OCI-LY7 (cell line): ENCODE results near the gene STK10. TPM values are rescaled to one million over a fixed set of nuclear protein-coding genes. Genes with fewer than 3 reads are reported as not detected.

Experiments used
- BruUV-seq: library from RNA; stranded (reverse); fragments of 400-500 nt; replicated peaks from 2 replicates; lab custom pipeline; 2021; lab: Mats Ljungman, UMichigan
- CTCF ChIA-PET: fragments of 300-600 bp; sonication (Branson Sonifier 250); formaldehyde crosslinking; loops from one replicate; lab custom pipeline; 2022; ENCODE audit warnings: antibody characterized with exemption; ENCODE audit not compliant: unreplicated experiment; lab: Charles Lee
- POLR2A ChIA-PET: fragments of 300-600 bp; sonication (Branson Sonifier 250); formaldehyde crosslinking; loops from one replicate; lab custom pipeline; 2022; ENCODE audit warnings: antibody characterized with exemption; lab: Charles Lee
- DNase-seq: peaks from one replicate; pipeline ENCODE4 v3.0.0-alpha.2; 2015; ENCODE audit warnings: low spot score
- H2AFZ ChIP-seq: fragments of 200-600 bp; sonication (generic), shearing (Covaris generic); 2 replicates; pipeline ENCODE4 v1.6.1; 2014; ENCODE audit warnings: mild to moderate bottlenecking, antibody characterized with exemption, low read length, moderate library complexity
- H3K27ac ChIP-seq: fragments of 200-600 bp; sonication (generic); 2 replicates; pipeline ENCODE4 v1.5.1; 2014; ENCODE audit warnings: mixed run types, low read depth, mild to moderate bottlenecking, moderate library complexity, low read length, inconsistent platforms; ENCODE audit not compliant: poor library complexity, severe bottlenecking
- H3K36me3 ChIP-seq: fragments of 200-600 bp; sonication (generic); 2 replicates; pipeline ENCODE4 v1.6.1; 2014; ENCODE audit warnings: mild to moderate bottlenecking, antibody characterized with exemption, low read length, moderate library complexity, mixed read lengths; ENCODE audit not compliant: insufficient read depth
- H3K4me1 ChIP-seq: fragments of 200-600 bp; sonication (generic); 2 replicates; pipeline ENCODE4 v1.5.1; 2014; ENCODE audit warnings: mild to moderate bottlenecking, low read length; ENCODE audit not compliant: insufficient read depth, poor library complexity, severe bottlenecking
- H3K4me2 ChIP-seq: fragments of 200-600 bp; sonication (generic); 2 replicates; pipeline ENCODE4 v1.6.1; 2014; ENCODE audit warnings: mild to moderate bottlenecking, low read length
- H3K4me3 ChIP-seq: fragments of 200-600 bp; sonication (generic); 2 replicates; pipeline ENCODE4 v1.5.1; 2014; ENCODE audit warnings: mild to moderate bottlenecking, low read depth, low read length; ENCODE audit not compliant: poor library complexity, severe bottlenecking
- H3K79me2 ChIP-seq: fragments of 200-600 bp; sonication (generic); 2 replicates; pipeline ENCODE4 v1.6.1; 2016; ENCODE audit warnings: low read depth, mild to moderate bottlenecking, low read length, moderate library complexity, mixed read lengths; ENCODE audit not compliant: insufficient read depth
- H3K9me2 ChIP-seq: fragments of 200-600 bp; sonication (generic); 2 replicates; pipeline ENCODE4 v1.6.1; 2016; ENCODE audit warnings: mild to moderate bottlenecking, low read length, mixed read lengths; ENCODE audit not compliant: insufficient read depth
- H3K9me3 ChIP-seq: fragments of 200-600 bp; sonication (generic); 2 replicates; pipeline ENCODE4 v1.6.1; 2014; ENCODE audit warnings: mild to moderate bottlenecking, mixed run types, low read length, mixed read lengths
- H4K20me1 ChIP-seq: fragments of 200-600 bp; sonication (generic); 2 replicates; pipeline ENCODE4 v1.6.1; 2014; ENCODE audit warnings: mild to moderate bottlenecking, antibody characterized with exemption, low read length, moderate library complexity, mixed read lengths; ENCODE audit not compliant: insufficient read depth
- EZH2phosphoT487 ChIP-seq: fragments of 200-600 bp; sonication (generic); IDR thresholded peaks from 2 replicates; pipeline ENCODE4 v1.6.1; 2018; ENCODE audit warnings: low read depth, borderline replicate concordance, mild to moderate bottlenecking, mixed run types, antibody characterized with exemption, low read length, moderate library complexity, mixed read lengths
- intact Hi-C: fragments of 100-400 bp; cut with micrococcal nuclease; formaldehyde crosslinking; loops from one replicate; pipeline ENCODE4 v1.10.0; 2022; ENCODE audit not compliant: unreplicated experiment
- total RNA-seq, 2 experiments: library from RNA; depleted of rRNA in 1 of 2; stranded (reverse); fragments of >200 nt in 1 of 2; shearing (Covaris generic) in 1 of 2; gene quantifications; 2 replicates each; pipeline ENCODE4 v1.2.3, GENCODE V29; 2014 to 2022
- TF ChIP-seq, protein P1 (sequence below): fragments of 200-600 bp; sonication (generic); conservative IDR thresholded peaks from 2 replicates; pipeline ENCODE4 v1.5.1; 2014; ENCODE audit warnings: mild to moderate bottlenecking, antibody characterized with exemption, low read length, moderate library complexity, mixed read lengths

STK10 gene
- total RNA-seq, 2 experiments from 2014 or later = 53.7 to 89.7 TPM

DNA sequence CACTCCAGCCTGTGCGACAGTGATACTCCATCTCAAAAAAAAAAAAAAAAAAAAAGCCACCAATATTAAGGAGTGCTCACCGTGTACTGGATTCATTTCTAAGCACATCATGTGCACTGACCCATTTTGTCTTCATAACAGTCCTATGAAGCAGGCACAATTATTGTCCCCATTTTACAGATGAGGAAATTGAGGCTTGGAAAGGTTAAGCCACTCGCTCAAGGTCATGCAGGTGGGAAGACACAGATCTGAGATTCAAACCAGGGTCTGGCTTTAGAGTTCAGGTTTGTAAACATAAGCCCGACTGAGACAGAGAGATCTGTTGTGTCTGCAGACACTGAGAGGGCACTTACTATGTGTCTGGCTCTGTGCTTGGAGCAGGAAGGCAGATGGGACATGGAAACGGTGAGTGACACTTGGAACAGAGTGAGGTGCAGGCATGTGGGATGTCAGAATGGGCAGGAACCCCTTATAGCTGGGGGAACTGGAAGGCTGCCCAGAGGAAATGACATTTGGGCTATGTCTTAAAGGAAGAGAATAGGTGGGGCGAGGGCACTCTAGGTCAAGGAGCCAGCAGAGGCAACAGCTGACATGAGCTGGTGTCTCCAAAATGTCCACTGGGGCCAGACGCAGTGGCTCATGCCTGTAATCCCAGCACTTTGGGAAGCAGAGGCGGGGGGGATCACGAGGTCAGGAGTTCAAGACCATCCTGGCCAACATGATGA lies 69.9 kb downstream of the STK10 start:
- no TSS peak for BruUV-seq
- DNase-seq = no peak
- ChIA-PET POLR2A (no interaction called here), CTCF (no interaction called here)
- intact Hi-C loops = loop anchor here (10.0 kb wide), 1 partner anchor 717 kb away; the partner anchor contains the start of gene ERGIC1
- no peak overlapping the region for H3K27ac ChIP-seq
- H2AFZ ChIP-seq = no peak overlapping the region
- peaks cover 20% of the 10 kb centered on the region for H3K36me3 ChIP-seq
- TF ChIP-seq, protein P1, sequence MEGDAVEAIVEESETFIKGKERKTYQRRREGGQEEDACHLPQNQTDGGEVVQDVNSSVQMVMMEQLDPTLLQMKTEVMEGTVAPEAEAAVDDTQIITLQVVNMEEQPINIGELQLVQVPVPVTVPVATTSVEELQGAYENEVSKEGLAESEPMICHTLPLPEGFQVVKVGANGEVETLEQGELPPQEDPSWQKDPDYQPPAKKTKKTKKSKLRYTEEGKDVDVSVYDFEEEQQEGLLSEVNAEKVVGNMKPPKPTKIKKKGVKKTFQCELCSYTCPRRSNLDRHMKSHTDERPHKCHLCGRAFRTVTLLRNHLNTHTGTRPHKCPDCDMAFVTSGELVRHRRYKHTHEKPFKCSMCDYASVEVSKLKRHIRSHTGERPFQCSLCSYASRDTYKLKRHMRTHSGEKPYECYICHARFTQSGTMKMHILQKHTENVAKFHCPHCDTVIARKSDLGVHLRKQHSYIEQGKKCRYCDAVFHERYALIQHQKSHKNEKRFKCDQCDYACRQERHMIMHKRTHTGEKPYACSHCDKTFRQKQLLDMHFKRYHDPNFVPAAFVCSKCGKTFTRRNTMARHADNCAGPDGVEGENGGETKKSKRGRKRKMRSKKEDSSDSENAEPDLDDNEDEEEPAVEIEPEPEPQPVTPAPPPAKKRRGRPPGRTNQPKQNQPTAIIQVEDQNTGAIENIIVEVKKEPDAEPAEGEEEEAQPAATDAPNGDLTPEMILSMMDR = no peak
- TF ChIP-seq EZH2phosphoT487 = no peak
- no peak overlapping the region for H3K4me3 ChIP-seq
- H3K79me2 ChIP-seq = peaks cover 11% of the 10 kb centered on the region; the same call in 1 of the 2 replicates
- H3K4me2 ChIP-seq = no peak overlapping the region
- no peaks in the 10 kb centered on the region for H3K9me3 ChIP-seq
- no peaks in the 10 kb centered on the region for H4K20me1 ChIP-seq
- no peaks in the 10 kb centered on the region for H3K9me2 ChIP-seq
- H3K4me1 ChIP-seq = peaks cover 21% of the 10 kb centered on the region

DNA sequence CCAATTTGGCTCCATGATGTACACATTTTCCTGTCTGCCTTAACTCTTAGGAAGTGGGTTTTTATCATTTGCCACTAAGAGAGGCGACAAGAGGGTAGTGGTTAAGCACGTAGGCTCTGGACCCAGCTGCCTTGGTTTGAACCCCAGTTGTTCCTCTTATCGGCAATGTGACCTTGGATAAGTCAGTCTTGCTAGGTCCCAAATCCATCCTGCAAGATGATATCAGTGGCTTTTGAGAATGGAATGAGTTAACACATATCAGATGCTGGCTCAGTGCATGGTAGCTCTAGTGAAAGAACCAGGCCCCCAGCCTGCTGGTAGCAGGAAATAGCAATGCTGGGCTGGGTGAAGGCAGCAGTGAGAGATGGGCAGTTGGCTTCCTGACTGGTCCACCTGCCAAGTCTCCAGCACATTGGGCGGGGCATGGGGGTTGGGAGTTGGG lies 72.5 kb downstream of the STK10 start:
- Histone ChIP-seq H2AFZ (peak overlapping the region; percentile 64; the same call in 1 of the 2 replicates), H3K4me2 (peak overlapping the region; percentile 73), H3K79me2 (peaks cover 15% of the 10 kb centered on the region; the same call in 1 of the 2 replicates), H3K36me3 (peaks cover 17% of the 10 kb centered on the region), H3K9me2 (no peaks in the 10 kb centered on the region), H3K4me3 (peak overlapping the region; percentile 70), H3K27ac (peak overlapping the region; percentile 79), H4K20me1 (no peaks in the 10 kb centered on the region), H3K9me3 (no peaks in the 10 kb centered on the region), H3K4me1 (peaks cover 46% of the 10 kb centered on the region)
- DNase-seq = peak; percentile 31
- intact Hi-C loops = loop anchor here (10.0 kb wide), 1 partner anchor 719 kb away; the partner anchor contains the start of gene ERGIC1
- TF ChIP-seq, protein P1 = no peak
- TF ChIP-seq EZH2phosphoT487 = no peak
- ChIA-PET CTCF (no interaction called here), POLR2A (interaction anchor here (0.6 to 4.0 kb wide), 5 partner anchors 19 to 74 kb away, joined by 3 to 45 read pairs (median 5); no protein-coding TSS in a partner anchor)
- no TSS peak for BruUV-seq
